GM12892 (cell line): ENCODE measurements around the gene KRT6B.

Source experiments
- POLR2A ChIP-seq: IDR thresholded peaks from 2 replicates; pipeline ENCODE4 v1.6.1; 2011; ENCODE audit warnings: low read depth, low read length, control low read depth
- POLR2AphosphoS5 ChIP-seq: IDR thresholded peaks from 2 replicates; pipeline ENCODE4 v1.6.1; 2011; ENCODE audit warnings: low read depth, low read length, control low read depth
- TAF1 ChIP-seq: IDR thresholded peaks from 2 replicates; pipeline ENCODE4 v1.6.1; 2011; ENCODE audit warnings: low read depth, mild to moderate bottlenecking, control low read depth, low read length, borderline replicate concordance

GRCh38 chr12:52401926-52402325 is 50.0 kb downstream of the KRT6B start:
- no peak for TF ChIP-seq POLR2A
- no peak for TF ChIP-seq POLR2AphosphoS5
- TF ChIP-seq TAF1 = no peak
